H1 (cell line): ENCODE results near the gene PGPEP1. TPM values are rescaled to one million over a fixed set of nuclear protein-coding genes. Genes with fewer than 3 reads are reported as not detected.
A peak's percentile ranks its signal among the peaks of the same experiment; 100 is the strongest.

Experiments used
- CTCF ChIA-PET: fragments of 300-600 bp; sonication (Branson Sonifier 250); formaldehyde crosslinking; loops from one replicate; lab custom pipeline; 2021; ENCODE audit not compliant: partially characterized antibody; lab: Charles Lee
- POLR2A ChIA-PET: fragments of 300-600 bp; sonication (Branson Sonifier 250); formaldehyde crosslinking; loops from one replicate; lab custom pipeline; 2021; ENCODE audit warnings: inconsistent platforms; ENCODE audit not compliant: partially characterized antibody; lab: Charles Lee
- DNase-seq, 2 experiments: peaks; one replicate each; pipeline versions ENCODE4 v3.0.0 to v3.0.0-alpha.2; 2010 to 2022; ENCODE audit warnings: low spot score in 2 of 2, low read depth in 1 of 2, mixed read lengths in 1 of 2
- FAIRE-seq: peaks from 2 replicates; lab custom pipeline; 2011; peaks lifted over from hg19 to GRCh38; lab: Jason Lieb, UNC
- H2AFZ ChIP-seq: 2 replicates; pipeline ENCODE4 v1.8.1; 2012; ENCODE audit warnings: low read length, inconsistent platforms
- H2AK5ac ChIP-seq: 2 replicates; pipeline ENCODE4 v1.6.1; 2013; ENCODE audit warnings: low read depth, low read length
- H2BK120ac ChIP-seq: replicated peaks from 2 replicates; pipeline ENCODE3; 2013; ENCODE audit warnings: low read depth, low read length, inconsistent platforms
- H2BK12ac ChIP-seq: 2 replicates; pipeline ENCODE4 v1.6.1; 2013; ENCODE audit warnings: low read depth, low read length
- H2BK15ac ChIP-seq: 2 replicates; pipeline ENCODE4 v1.6.1; 2013; ENCODE audit warnings: low read length
- H2BK20ac ChIP-seq: 2 replicates; pipeline ENCODE4 v1.6.1; 2013; ENCODE audit warnings: low read length
- H2BK5ac ChIP-seq: 2 replicates; pipeline ENCODE4 v1.6.1; 2013; ENCODE audit warnings: low read depth, low read length
- H3K14ac ChIP-seq: 2 replicates; pipeline ENCODE4 v1.6.1; 2013; ENCODE audit warnings: inconsistent platforms; ENCODE audit not compliant: insufficient read length
- H3K18ac ChIP-seq: 2 replicates; pipeline ENCODE4 v1.6.1; 2013; ENCODE audit warnings: low read length; ENCODE audit errors: extremely low read depth
- H3K23ac ChIP-seq: 2 replicates; pipeline ENCODE4 v1.6.1; 2013; ENCODE audit warnings: inconsistent platforms; ENCODE audit not compliant: insufficient read length
- H3K23me2 ChIP-seq: 2 replicates; pipeline ENCODE4 v1.6.1; 2013; ENCODE audit warnings: low read depth, low read length
- H3K27ac ChIP-seq: 2 replicates; pipeline ENCODE4 v1.6.1; 2011; ENCODE audit warnings: low read depth, low read length, inconsistent platforms
- H3K27me3 ChIP-seq, 4 experiments: replicated peaks in 1 of 4; 1 replicate in 1 of 4; 2 replicates in 3 of 4; pipeline versions ENCODE4 v1.6.1 to v1.8.1; 2011 to 2013; ENCODE audit warnings: low read length in 3 of 4, mild to moderate bottlenecking in 3 of 4, inconsistent platforms in 2 of 4, mixed read lengths in 2 of 4, moderate library complexity in 1 of 4; ENCODE audit not compliant: control insufficient read depth in 3 of 4, insufficient read depth in 3 of 4; ENCODE audit errors: extremely low read depth in 1 of 4
- H3K36me3 ChIP-seq, 4 experiments: 2 replicates each; pipeline versions ENCODE4 v1.6.1 to v1.8.1; 2011 to 2013; ENCODE audit warnings: mild to moderate bottlenecking in 4 of 4, low read length in 3 of 4, moderate library complexity in 2 of 4, control low read depth in 1 of 4, inconsistent platforms in 1 of 4; ENCODE audit not compliant: insufficient read depth in 4 of 4, control insufficient read depth in 2 of 4
- H3K4ac ChIP-seq: replicated peaks from 2 replicates; pipeline ENCODE3; 2013; ENCODE audit warnings: low read length, low read depth, mixed read lengths, inconsistent platforms; ENCODE audit not compliant: insufficient read length
- H3K4me1 ChIP-seq, 4 experiments: replicated peaks in 1 of 4; 1 replicate in 1 of 4; 2 replicates in 3 of 4; pipeline versions ENCODE4 v1.6.1 to v1.8.1; 2011 to 2013; ENCODE audit warnings: low read length in 3 of 4, inconsistent platforms in 2 of 4, mixed read lengths in 1 of 4; ENCODE audit not compliant: insufficient read depth in 4 of 4, control insufficient read depth in 3 of 4
- H3K4me2 ChIP-seq, 2 experiments: 2 replicates each; pipeline versions ENCODE4 v1.6.1 to v1.8.1; 2011 to 2013; ENCODE audit warnings: low read depth in 2 of 2, low read length in 2 of 2, control low read depth in 1 of 2, inconsistent platforms in 1 of 2, mild to moderate bottlenecking in 1 of 2; ENCODE audit not compliant: insufficient read depth in 1 of 2
- H3K4me3 ChIP-seq, 4 experiments: fragments of 200-600, 300-600 bp in 1 of 4; sonication (generic), shearing (Covaris generic), sonication (Bioruptor Twin) in 1 of 4; 2 replicates each; pipeline versions ENCODE4 v1.5.1 to v1.8.1; 2011 to 2016; ENCODE audit warnings: low read length in 4 of 4, low read depth in 3 of 4, control low read depth in 2 of 4, inconsistent platforms in 2 of 4, mild to moderate bottlenecking in 2 of 4, mixed read lengths in 1 of 4, moderate library complexity in 1 of 4; ENCODE audit not compliant: insufficient read depth in 2 of 4; ENCODE audit errors: extremely low read depth in 1 of 4
- H3K56ac ChIP-seq: replicated peaks from 2 replicates; pipeline ENCODE3; 2013; ENCODE audit warnings: low read depth, mild to moderate bottlenecking, mixed read lengths, low read length, inconsistent platforms; ENCODE audit not compliant: insufficient read length
- H3K79me1 ChIP-seq: 2 replicates; pipeline ENCODE4 v1.6.1; 2013; ENCODE audit warnings: low read depth, low read length, control low read depth
- H3K79me2 ChIP-seq, 2 experiments: 2 replicates each; pipeline versions ENCODE4 v1.6.1 to v1.8.1; 2012 to 2013; ENCODE audit warnings: low read length in 2 of 2, mild to moderate bottlenecking in 2 of 2, inconsistent platforms in 1 of 2; ENCODE audit not compliant: insufficient read depth in 2 of 2, control insufficient read depth in 1 of 2
- H3K9ac ChIP-seq, 4 experiments: replicated peaks in 1 of 4; 1 replicate in 1 of 4; 2 replicates in 3 of 4; pipeline versions ENCODE4 v1.6.1 to v1.8.1; 2011 to 2013; ENCODE audit warnings: low read depth in 3 of 4, low read length in 3 of 4, control low read depth in 2 of 4, mild to moderate bottlenecking in 2 of 4, moderate library complexity in 2 of 4, inconsistent platforms in 1 of 4; ENCODE audit errors: extremely low read depth in 1 of 4
- H3K9me3 ChIP-seq, 2 experiments: 2 replicates each; pipeline versions ENCODE4 v1.6.1 to v1.8.1; 2012 to 2013; ENCODE audit warnings: mild to moderate bottlenecking in 2 of 2, moderate library complexity in 2 of 2, control low read depth in 1 of 2, inconsistent platforms in 1 of 2, low read depth in 1 of 2, low read length in 1 of 2, mixed read lengths in 1 of 2; ENCODE audit not compliant: insufficient read depth in 2 of 2
- H4K20me1 ChIP-seq, 2 experiments: replicated peaks in 1 of 2; 2 replicates each; pipeline versions ENCODE3 to v1.8.1; 2011 to 2013; ENCODE audit warnings: inconsistent platforms in 2 of 2, low read length in 2 of 2, mild to moderate bottlenecking in 1 of 2; ENCODE audit not compliant: insufficient read depth in 2 of 2, control insufficient read depth in 1 of 2
- H4K5ac ChIP-seq: 2 replicates; pipeline ENCODE4 v1.6.1; 2013; ENCODE audit warnings: low read length, low read depth, mixed read lengths, inconsistent platforms; ENCODE audit not compliant: insufficient read length
- H4K8ac ChIP-seq: 2 replicates; pipeline ENCODE4 v1.8.0; 2013; ENCODE audit warnings: mild to moderate bottlenecking, moderate library complexity, low read length, inconsistent platforms; ENCODE audit not compliant: insufficient read depth; ENCODE audit errors: extremely low read depth
- H4K91ac ChIP-seq: replicated peaks from 2 replicates; pipeline ENCODE3; 2013; ENCODE audit warnings: low read length, mixed read lengths, inconsistent platforms; ENCODE audit not compliant: insufficient read length
- CEBPB ChIP-seq: IDR thresholded peaks from 2 replicates; pipeline ENCODE4 v1.6.1; 2012; ENCODE audit warnings: low read depth, low read length
- CHD1 ChIP-seq: IDR thresholded peaks from 2 replicates; pipeline ENCODE4 v1.6.1; 2012; ENCODE audit warnings: low read depth, low read length, improper control_type of control experiment
- SIX5 ChIP-seq: IDR thresholded peaks from 2 replicates; pipeline ENCODE4 v1.6.1; 2011; ENCODE audit warnings: mild to moderate bottlenecking, low read depth, low read length
- WGBS, 2 experiments: shearing (Covaris generic) in 1 of 2; methylation state at CpG; one replicate each; pipeline versions ENCODE4 v1.1.6 to v1.1.7; 2013 to 2015; ENCODE audit warnings: low lambda C conversion rate in 2 of 2, mixed read lengths in 2 of 2, inconsistent platforms in 1 of 2, low coverage in 1 of 2, missing lambda C conversion rate in 1 of 2; ENCODE audit not compliant: insufficient replicate concordance in 2 of 2, insufficient coverage in 1 of 2, insufficient read length in 1 of 2; ENCODE audit errors: extremely low coverage in 1 of 2, missing lambda C conversion rate in 1 of 2; 5-methylcytosine and 5-hydroxymethylcytosine counted together
- polyA plus RNA-seq, 7 experiments: library from polyadenylated mRNA; depleted of rRNA in 3 of 7; stranded (reverse) in 5 of 7; unstranded in 2 of 7; fragments of >200 nt in 5 of 7; fragments of 200-250 nt in 2 of 7; gene quantifications; 1 replicate in 5 of 7; 2 replicates in 1 of 7; 4 replicates in 1 of 7; pipeline versions ENCODE4 v1.2.1 to v1.2.3, GENCODE V29; 2011 to 2013; ENCODE audit warnings: missing spikeins in 2 of 7, mixed read lengths in 2 of 7
- total RNA-seq: library from RNA; stranded (reverse); fragmentation: NEBNext Ultra II Directional; extraction: Animal tissue kit (Norgen Biotek cat#: 25700); gene quantifications from 2 replicates; pipeline ENCODE4 v1.2.1, GENCODE V29; 2021

The PGPEP1 gene
- total and polyA plus RNA-seq, 2 of the 8 experiments (the other 6 are each of a cell fraction or from before 2014, with no cell fraction given): 17.0 to 33.4 TPM

GRCh38 chr19:18353378-18354005, 13.1 kb downstream of the PGPEP1 start:
- Histone ChIP-seq H2BK5ac (no peak overlapping the region), H3K4me2 (no peak overlapping the region), H3K9ac (no peak overlapping the region), H2BK12ac (no peak overlapping the region), H2BK120ac (no peak overlapping the region), H3K27me3 (no peaks in the 10 kb centered on the region), H3K56ac (no peak overlapping the region), H3K4ac (no peak overlapping the region), H3K79me2 (no peaks in the 10 kb centered on the region), H2AK5ac (no peak overlapping the region), H3K4me1 (no peaks in the 10 kb centered on the region), H4K5ac (no peak overlapping the region), H3K36me3 (peaks cover 0 to 10% (median 2%) of the 10 kb centered on the region in 4 experiments; a peak in 4 of 8 replicates), H3K4me3 (no peak overlapping the region), H3K23me2 (no peaks in the 10 kb centered on the region), H3K14ac (no peak overlapping the region), H2AFZ (no peak overlapping the region), H3K27ac (no peak overlapping the region), H4K91ac (no peak overlapping the region), H3K23ac (no peak overlapping the region), H3K9me3 (peaks cover 0 to 2% of the 10 kb centered on the region in 2 experiments; a peak in 1 of 4 replicates), H2BK15ac (peak overlapping the region; percentile 72; the same call in 1 of the 2 replicates), H4K8ac (no peak overlapping the region), H3K79me1 (no peaks in the 10 kb centered on the region), H2BK20ac (no peak overlapping the region), H4K20me1 (no peaks in the 10 kb centered on the region), H3K18ac (no peak overlapping the region)
- no peak for TF ChIP-seq SIX5
- no peak for TF ChIP-seq CHD1
- peak; percentile 79; the same call in 1 of the 2 replicates for TF ChIP-seq CEBPB
- 91% methylated on average over 8 of the region's 8 CpGs; no CpG with 5 or more reads in 1 of the 2 experiments for WGBS, 2 experiments
- FAIRE-seq (no peak), DNase-seq (no peak)
- ChIA-PET CTCF (interaction anchor here (0.7 to 8.1 kb wide), 10 partner anchors 12 to 92 kb away, joined by 3 to 69 read pairs (median 4); partner anchors contain the start of gene GDF15), POLR2A (interaction anchor here (1.1 kb wide), 1 partner anchor 9 kb away, joined by 3 read pairs; no protein-coding TSS in a partner anchor)
